ENCODE results near the gene SMCHD1.
"Not testable (repeated sequence)": the region's sequence is repeated elsewhere in the genome, so short reads cannot be mapped to it uniquely, and the experiment has no call there.

Gene SMCHD1

DNA sequence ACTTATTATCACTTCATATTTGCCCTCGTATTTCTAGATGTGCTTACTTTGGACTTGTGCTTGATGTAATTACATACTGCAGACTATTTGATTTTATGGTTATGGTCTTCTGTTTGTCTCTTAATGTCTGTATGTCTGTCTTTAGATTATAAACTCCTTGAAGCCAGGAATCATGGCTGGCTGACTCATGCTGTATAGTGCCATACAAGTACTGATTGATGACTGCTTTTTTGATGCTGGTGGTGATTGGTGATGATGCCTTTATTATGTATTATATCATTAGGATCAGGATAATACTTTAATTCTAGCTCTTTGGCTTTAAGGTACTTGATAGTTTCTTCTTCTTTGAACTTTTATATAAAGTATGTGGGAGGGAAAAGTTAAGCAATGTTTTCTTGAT, 17.3 kb downstream of the SMCHD1 start:
- no peak for DNase-seq (ENCODE audit: low read depth in 2 of 2)
- TF ChIP-seq, protein P1, sequence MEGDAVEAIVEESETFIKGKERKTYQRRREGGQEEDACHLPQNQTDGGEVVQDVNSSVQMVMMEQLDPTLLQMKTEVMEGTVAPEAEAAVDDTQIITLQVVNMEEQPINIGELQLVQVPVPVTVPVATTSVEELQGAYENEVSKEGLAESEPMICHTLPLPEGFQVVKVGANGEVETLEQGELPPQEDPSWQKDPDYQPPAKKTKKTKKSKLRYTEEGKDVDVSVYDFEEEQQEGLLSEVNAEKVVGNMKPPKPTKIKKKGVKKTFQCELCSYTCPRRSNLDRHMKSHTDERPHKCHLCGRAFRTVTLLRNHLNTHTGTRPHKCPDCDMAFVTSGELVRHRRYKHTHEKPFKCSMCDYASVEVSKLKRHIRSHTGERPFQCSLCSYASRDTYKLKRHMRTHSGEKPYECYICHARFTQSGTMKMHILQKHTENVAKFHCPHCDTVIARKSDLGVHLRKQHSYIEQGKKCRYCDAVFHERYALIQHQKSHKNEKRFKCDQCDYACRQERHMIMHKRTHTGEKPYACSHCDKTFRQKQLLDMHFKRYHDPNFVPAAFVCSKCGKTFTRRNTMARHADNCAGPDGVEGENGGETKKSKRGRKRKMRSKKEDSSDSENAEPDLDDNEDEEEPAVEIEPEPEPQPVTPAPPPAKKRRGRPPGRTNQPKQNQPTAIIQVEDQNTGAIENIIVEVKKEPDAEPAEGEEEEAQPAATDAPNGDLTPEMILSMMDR (IDR thresholded peaks at IDR 0.05; ENCODE audit: low read depth, low read length) = no peak
- no peak overlapping the region for H3K4me3 ChIP-seq (replicated peaks in 1 of 2; ENCODE audit: low read depth in 2 of 2, low read length in 2 of 2)

DNA sequence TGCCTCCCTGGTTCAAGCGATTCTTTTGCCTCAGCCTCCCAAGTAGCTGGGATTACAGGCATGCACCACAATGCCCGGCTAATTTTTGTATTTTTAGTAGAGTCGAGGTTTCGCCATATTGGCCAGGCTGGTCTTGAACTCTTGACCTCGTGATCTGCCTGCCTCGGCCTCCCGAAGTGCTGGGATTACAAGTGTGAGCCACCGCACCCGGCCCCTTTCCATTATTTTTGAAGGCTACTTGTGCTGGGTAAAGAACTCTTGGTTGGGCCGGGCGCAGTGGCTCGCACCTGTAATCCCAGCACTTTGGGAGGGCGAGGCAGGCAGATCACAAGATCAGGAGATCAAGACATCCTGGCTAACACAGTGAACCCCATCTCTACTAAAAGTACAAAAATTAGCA, 23.4 kb downstream of the SMCHD1 start:
- DNase-seq (ENCODE audit: low read depth in 2 of 2); H3K4me3 ChIP-seq (replicated peaks in 1 of 2; ENCODE audit: low read depth in 2 of 2, low read length in 2 of 2): not testable (repeated sequence)

DNA sequence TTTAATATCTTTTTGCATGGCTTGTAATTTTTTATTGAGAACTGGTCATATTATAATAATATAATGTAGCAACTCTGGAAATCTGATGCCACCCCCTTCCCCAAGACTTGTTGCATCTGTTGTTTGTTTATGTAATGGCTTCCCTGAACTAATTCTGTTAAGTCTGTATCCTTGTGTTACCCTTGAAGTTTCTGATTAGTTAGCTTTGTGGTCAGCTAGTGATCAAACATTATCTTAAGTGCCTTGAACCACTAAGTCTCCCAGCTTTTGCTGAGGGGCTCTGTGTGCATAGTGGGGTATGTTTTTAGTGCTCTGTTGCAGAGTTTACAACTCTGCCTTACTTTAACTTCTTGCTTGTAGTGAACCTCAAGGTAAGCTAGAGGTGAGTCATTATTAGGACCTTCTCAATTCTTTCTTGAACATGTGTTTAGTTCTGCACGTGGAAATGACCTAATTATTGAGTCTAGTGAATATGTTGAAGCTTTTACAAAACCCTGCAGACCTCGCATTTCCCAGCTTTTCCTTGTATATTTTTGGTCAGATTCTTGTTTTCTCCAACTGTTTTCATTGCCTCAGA, 24.8 kb downstream of the SMCHD1 start:
- TF ChIP-seq, protein P1 (IDR thresholded peaks at IDR 0.05; ENCODE audit: low read depth, low read length) = no peak
- no peak overlapping the region for H3K4me3 ChIP-seq (replicated peaks in 1 of 2; ENCODE audit: low read depth in 2 of 2, low read length in 2 of 2)
- DNase-seq (ENCODE audit: low read depth in 2 of 2) = no peak

DNA sequence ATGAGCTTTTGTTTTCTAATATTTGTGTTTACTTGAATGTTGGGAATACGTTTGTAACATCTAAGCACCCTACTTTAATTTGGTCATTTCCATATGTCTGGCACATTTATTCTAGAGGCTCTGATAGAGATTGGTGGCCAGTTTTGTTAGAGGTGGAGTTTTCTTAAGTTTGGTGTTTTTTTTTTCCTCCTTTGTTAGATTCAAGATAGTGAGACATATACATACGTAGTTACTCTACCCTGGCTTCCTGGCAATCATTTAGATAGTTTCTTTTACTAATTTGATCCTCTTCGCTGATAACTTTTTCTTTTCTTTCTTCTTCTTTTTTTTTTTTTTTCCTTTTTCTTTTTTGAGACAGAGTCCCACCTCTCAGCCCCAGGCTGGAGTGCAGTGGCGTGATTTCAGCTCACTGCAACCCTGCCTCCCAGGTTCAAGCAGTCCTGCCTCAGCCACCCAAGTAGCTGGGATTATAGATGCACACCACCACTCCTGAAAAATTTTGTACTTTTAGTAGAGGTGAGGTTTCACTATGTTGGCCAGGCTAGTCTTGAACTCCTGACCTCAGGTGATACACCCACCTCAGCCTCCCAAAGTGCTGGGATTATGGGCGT, 26.6 kb downstream of the SMCHD1 start:
- DNase-seq (ENCODE audit: low read depth in 2 of 2) = no peak
- TF ChIP-seq, protein P1 (IDR thresholded peaks at IDR 0.05; ENCODE audit: low read depth, low read length) = no peak
- H3K4me3 ChIP-seq (replicated peaks in 1 of 2; ENCODE audit: low read depth in 2 of 2, low read length in 2 of 2) = no peak overlapping the region

DNA sequence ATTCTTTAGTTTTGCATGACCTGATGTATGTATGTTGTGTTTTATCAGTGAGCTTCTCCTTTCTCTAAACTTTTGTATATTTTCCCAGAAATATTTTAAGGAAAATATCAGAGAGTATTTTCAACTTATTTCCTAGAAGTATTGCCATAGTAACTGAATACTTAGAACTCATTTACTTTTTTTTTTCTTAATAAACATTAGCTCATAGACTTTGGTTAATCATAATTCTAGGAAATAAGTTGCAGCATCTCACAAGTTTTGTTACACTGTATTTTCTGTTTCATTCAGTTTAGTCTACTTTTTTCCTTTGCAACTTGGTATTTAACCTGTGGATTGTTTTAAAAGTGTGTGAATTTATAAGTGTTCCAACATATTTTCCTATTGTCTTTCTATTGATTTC, 27.5 kb downstream of the SMCHD1 start:
- DNase-seq (ENCODE audit: low read depth in 2 of 2) = no peak
- no peak overlapping the region for H3K4me3 ChIP-seq (replicated peaks in 1 of 2; ENCODE audit: low read depth in 2 of 2, low read length in 2 of 2)
- TF ChIP-seq, protein P1 (IDR thresholded peaks at IDR 0.05; ENCODE audit: low read depth, low read length) = no peak

DNA sequence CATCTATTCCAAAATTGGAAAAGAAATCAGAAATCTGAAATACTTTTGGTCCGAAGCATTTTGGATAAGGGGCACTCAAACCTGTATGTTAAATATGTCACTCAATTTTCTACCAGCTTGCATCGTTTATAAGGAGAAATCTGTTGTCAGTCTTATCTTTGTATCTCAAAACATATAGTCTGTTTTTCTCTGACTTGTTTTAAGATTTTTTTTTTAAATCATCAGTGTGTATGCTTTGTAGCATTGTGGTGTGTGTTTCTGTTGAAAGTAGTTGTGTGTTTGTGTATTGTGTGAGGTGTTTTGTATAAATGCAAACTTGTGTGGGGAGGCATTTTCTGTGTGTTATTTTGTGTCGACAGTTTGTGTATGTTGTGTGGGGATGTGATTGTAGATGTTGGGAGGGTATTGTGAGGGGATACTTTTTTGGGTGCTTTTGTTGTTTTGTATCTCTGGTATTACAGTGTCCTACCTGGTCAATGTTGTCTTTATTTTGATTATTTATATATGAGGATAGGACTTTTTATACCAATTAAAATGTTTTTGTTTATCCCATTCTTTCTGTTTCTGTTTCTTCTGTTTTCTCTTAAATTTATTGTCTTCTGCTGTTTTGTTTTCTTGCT, 30.9 kb downstream of the SMCHD1 start:
- H3K4me3 ChIP-seq (replicated peaks in 1 of 2; ENCODE audit: low read depth in 2 of 2, low read length in 2 of 2) = no peak overlapping the region
- TF ChIP-seq, protein P1 (IDR thresholded peaks at IDR 0.05; ENCODE audit: low read depth, low read length) = no peak
- no peak for DNase-seq (ENCODE audit: low read depth in 2 of 2)

DNA sequence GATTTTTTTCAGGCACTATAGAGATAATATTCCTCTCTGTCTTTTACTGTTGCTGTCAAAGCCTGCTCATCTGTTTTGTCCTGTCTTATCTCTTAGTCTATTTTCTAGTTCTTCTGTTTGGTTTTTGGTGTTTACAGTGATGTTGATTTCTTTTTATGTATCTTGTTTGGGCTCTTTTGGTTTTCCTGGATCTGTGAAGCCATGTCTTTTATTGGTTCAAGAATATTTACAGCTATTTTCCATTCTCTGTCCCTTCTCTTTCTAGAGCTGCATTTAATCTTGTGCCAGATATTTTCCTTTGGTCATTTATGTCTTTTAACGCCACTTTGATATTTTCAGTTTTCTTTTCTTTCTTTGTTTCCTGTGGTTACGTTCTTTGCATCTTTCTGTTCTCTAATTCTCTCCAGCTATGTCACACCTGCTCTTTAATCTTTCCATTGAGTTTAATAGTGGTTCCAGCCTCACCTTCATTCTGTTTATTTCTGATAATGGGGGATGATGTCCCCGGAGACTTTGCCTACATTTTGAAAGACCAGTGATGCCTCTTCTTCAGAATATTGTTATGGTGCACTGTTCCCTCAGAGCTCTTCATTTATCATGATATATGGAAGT, 32.0 kb downstream of the SMCHD1 start:
- no peak for DNase-seq (ENCODE audit: low read depth in 2 of 2)
- TF ChIP-seq, protein P1 (IDR thresholded peaks at IDR 0.05; ENCODE audit: low read depth, low read length) = no peak
- H3K4me3 ChIP-seq (replicated peaks in 1 of 2; ENCODE audit: low read depth in 2 of 2, low read length in 2 of 2) = no peak overlapping the region
